HTR-8/SVneo (cell line): ENCODE measurements around the gene SRRM5.
A peak's percentile ranks its signal among the peaks of the same experiment; 100 is the strongest.
"Not testable (repeated sequence)": the region's sequence is repeated elsewhere in the genome, so short reads cannot be mapped to it uniquely, and the experiment has no call there.

ENCODE experiments used
- DNase-seq: peaks from one replicate; pipeline ENCODE4 v3.0.0; 2011; ENCODE audit warnings: low spot score, mixed read lengths; ENCODE audit not compliant: insufficient read length
- FAIRE-seq: peaks from 2 replicates; lab custom pipeline; 2011; peaks lifted over from hg19 to GRCh38; lab: Jason Lieb, UNC

The SRRM5 gene, protein sequence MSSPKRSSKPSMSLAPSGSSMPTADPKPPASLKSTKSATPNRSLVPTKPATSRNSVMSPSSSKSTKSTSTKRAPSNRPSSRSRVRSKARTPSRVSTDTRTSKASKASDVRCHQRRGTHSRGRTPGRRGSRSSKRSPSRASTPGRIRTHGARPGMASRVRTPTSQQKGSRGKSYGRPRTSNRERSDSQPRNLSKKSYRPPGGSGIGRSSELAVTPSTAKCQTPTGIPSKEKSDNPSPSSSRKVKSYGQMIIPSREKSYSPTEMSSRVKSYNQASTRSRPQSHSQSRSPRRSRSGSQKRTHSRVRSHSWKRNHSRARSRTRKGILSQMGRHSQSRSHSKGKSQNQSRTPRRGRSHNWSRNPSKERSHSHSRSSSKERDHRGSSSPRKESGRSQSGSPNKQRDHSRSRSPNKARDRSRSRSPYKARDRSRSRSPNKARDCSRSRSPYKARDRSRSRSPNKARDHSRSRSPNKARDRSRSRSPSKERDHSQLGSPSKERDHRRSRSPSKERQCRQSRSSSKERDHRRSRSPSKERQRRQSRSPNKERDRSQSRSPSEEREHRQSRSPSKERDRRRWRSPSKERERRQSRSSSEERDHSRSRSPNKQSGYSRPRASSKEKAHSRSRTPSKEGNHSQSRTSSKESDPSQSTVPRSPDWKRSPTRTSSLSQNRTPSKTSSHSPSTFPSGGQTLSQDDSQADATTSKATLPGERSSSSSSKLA

DNA sequence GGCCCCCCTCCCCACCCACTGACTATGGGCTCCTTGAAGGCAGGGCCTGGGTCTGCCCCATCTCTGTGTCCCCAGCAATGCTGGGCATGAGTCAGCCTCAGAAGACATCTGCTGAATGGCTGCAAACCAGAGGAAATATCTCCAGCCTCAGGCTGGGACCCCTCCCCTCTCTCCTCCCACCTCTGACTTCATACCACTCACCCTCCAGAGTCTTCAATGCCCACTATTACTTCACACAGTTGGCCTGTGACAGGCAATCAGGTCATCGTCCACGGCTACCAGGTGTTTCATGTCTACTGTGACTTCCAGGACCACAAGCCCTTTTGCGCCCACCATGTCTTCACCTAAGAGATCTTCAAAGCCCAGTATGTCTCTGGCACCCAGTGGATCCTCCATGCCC is at the start of gene SRRM5:
TSS of gene SRRM5 (plus strand) at position 301 of the 400 bp plus-strand sequence. CDS start at position 335, 34 bp downstream.
- no peak for FAIRE-seq
- DNase-seq, result no peak

DNA sequence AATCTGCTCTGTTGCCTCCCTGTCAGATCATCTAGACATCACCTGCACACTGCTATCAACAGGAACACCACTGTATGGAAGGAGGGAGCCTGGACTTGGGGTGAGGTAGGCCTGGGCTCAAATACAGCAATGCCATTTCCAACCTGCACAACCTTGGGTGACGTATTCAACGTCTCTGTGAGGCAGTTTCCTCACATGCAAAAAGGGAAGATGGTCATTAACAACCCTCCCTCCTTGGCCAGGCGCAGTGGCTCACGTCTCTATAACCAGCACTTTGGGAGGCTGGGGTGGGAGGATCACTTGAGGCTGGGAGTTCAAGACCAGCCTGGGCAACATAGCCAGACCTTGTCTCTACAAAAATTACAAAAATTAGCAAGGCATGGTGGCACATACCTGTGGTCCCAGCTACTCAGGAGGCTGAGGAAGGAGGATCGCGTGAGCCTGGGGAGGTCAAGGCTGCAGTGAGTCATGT is 49.6 kb upstream of the SRRM5 start:
- no peak for DNase-seq
- no peak for FAIRE-seq

DNA sequence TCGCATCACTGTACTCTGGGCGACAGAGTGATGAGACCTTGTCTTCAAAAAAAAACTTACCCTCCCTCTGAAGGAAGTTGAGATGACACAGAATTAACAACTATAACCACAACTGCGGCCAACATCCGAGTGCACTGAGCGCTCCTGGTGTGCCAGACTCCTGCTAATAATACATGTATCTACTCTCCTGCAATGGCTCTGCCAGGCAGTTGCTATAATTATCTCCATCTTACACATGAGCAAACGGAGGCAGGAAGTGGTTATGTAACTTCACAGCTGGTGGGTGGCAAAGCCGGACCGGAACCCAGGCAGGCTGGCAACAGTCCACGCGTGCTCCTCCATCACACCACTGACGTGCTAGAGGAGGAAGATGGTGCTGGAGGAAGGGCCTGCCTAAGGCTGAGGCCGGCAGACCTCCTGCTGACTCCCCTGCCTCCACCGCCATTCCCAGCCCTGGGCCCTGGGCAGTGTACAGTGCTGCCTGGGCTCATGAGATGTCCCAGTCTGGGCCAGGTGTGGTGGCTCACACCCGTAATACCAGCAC is 49.1 kb upstream of the SRRM5 start:
- FAIRE-seq, result peak; percentile 88
- peak; percentile 33 for DNase-seq

DNA sequence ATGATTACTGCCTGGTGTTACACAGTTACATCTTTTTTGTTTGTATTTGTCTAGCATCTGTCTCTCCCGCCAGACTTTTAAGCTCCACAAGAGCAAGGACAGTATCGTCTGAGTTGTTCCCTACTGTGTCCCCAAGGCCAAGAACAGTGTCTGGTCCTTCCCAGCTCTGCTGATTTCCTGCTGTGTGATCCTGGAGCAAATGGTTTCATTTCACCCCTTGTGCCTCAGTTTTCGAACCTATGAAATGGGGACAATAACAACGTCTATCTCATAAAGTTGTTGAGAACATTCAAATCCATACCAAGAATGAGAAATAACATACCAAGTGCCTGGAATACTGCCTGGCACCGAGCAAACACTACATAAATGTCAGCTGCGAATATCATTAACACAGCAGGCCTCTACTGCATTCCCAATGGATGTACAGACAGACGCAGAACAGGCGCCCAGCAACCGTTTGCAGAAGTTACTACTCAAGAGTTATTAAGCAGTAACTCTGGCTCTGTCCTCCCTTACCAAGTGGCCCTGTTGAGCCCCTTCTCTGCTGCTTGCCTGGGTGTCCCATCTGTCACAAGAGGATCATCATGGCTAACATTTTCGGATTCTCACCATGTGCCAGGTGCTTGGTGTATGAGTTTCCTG is 48.0 kb upstream of the SRRM5 start:
- DNase-seq (no peak), FAIRE-seq (peak; percentile 13)

DNA sequence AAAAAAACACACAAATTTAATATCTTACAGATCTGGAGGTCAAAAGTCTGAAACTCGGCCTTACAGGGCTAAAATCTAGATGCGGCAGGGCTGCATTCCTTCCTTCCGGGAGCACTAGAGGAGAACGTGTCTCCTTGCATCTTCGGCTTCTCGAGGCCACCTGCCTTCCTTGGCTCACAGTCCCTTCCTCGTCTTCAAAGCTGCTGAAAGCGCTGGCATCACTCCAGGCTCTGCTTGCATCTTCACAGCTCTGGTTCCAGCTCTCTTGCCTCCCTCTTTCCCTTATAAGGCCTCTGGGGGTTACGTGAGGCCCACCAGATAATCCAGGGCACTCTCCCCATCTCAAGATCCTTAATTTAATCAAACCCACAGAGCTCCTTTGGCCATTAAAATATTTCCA is 47.1 kb upstream of the SRRM5 start:
- DNase-seq, result no peak
- no peak for FAIRE-seq

DNA sequence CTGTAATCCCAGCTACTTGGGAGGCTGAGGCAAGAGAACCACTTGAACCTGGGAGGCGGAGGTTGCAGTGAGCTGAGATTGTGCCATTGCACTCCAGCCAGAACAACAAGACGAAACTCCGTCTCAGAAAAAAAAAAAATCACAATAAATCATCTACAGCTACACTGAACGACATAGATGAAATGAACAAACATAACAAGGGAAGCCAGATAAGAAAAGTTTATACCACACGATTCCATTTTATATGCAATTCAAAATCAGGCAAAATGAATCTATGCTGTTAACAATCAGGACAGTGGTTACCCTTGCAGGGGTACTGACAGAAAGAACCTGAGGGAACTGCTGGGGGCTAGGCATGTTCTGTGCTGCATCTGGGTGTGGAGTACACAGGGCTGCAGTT is 42.2 kb upstream of the SRRM5 start:
- DNase-seq, result no peak
- no peak for FAIRE-seq

DNA sequence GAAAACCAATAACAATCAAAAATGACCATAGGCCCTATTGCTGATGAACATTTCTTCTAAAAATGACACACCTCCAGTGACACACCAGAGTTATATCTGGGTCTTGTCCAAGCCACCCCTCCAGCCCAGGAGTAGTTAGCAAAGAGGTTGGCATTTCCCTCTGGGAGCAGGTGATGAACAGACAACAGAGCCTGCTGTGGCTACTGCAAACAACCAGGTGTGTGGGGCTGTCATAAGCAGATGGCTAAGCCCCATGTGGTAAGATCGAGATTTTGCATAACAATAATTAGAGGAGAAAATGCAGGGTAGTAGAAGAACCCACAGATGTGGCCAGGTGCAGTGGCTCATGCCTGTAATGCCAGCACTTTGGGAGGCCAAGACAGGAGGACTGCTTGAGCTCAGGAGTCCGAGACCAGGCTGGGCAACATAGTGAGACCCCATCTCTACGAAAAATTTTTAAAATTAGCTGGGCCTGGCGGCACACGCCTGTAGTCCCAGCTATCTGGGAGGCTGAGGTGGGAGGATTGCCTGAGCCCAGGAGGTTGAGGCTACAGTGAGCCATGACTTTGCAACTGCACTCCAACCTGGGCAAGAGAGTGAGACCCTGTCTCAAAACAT is 41.6 kb upstream of the SRRM5 start:
- FAIRE-seq (no peak), DNase-seq (no peak)

DNA sequence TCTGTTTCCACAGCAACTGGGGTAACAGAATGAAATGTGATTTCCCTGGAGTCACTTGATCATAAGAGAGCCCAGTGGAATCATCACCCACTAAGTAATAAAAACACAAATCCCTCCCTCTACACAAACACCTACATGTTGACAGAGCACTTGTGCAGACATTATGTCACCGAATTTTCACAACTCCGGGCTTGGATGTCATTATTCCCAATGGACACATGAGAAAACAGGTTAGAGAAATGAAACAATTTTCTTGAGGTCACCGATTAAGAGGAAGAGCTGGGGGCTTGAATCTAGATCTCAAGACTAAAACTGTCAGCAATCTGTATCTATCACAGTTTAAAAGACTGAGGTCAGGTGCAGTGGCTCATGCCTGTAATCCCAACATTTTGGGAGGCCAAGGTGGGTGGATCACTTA is 39.7 kb upstream of the SRRM5 start:
- no peak for DNase-seq

DNA sequence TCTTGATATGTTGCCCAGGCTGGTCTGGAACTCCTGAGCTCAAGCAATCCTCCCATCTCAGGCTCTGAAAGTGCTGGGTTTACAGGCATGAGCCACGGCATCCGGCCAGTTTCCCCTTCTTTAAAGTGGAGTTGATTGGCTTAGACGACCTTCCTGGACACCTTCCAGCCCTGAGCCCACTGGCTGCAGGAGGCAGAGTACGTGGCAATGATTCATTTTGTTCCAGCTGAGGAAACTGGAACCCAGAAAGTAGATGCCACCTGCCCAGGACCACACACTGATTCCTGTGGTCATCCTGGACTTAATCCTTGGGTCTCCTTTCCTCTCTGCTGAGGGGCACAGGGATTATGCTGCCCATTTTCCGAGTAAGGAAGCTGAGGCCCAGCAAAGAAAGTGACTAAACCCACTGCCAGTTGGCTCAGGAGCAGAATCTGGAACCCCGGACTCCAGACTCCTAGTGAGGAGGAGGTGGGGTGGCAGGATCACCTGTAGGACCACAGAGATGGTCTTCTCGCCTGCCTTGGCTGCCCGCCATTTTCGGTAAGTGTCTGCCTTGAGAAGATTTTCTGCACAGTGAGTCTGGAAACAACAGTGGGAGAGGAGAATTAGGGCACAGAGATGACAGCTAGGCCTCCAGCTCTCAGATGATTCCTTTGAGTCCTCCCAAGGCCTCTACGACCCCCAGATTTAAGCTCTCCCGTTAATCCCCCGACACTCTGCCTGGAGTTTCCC is 37.3 kb upstream of the SRRM5 start:
- DNase-seq, result no peak
- FAIRE-seq, result no peak

More for the DNA sequence above, 39.7 kb upstream of the SRRM5 start:
- FAIRE-seq, result no peak

DNA sequence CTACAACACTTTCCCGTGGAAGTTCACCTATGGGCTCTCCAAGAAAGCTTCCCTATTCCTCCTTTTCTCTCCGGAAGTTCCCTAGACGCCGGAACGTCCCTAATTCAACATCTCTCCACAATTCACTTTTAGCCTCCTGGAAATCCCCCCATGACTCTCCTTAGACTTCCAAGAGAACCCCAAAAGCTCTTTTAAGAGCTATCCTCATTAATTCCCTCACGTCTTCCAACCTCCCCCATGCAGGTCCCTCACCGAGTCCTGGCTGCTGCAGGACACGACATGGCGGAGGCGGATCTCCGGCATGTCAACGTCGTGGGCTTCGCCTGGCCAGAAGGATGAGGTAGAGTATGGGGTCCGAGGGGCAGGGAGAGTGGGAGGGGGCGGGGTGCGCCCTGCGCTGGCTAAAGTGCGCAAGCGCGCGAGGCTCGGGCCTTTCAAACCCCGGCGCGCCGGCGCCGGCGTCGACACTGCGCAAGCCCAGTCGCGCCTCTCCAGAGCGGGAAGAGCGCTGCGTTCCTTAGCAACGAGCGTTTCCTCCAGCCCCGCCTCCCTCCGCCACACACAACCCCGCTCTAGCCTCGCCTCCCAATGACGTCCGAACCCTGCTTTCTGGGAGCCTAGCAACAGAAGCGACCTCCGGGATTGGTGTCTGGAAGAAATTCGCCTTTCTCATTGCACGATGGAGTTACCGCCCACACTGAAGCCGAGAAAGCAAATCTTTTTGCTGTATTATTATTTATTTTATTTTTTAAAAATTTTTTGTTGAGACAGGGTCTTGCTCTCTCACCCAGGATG is 36.5 kb upstream of the SRRM5 start, which contains the start of the genes PINLYP and XRCC1:
TSS of gene PINLYP (plus strand) at position 646 of the 795 bp plus-strand sequence. CDS start 1,391 bp downstream, outside the sequence.
TSS of gene XRCC1 (minus strand) at position 372 of the 795 bp plus-strand sequence. CDS start at position 303, 69 bp downstream.
- FAIRE-seq (peak; percentile 95), DNase-seq (peak; percentile 97)

DNA sequence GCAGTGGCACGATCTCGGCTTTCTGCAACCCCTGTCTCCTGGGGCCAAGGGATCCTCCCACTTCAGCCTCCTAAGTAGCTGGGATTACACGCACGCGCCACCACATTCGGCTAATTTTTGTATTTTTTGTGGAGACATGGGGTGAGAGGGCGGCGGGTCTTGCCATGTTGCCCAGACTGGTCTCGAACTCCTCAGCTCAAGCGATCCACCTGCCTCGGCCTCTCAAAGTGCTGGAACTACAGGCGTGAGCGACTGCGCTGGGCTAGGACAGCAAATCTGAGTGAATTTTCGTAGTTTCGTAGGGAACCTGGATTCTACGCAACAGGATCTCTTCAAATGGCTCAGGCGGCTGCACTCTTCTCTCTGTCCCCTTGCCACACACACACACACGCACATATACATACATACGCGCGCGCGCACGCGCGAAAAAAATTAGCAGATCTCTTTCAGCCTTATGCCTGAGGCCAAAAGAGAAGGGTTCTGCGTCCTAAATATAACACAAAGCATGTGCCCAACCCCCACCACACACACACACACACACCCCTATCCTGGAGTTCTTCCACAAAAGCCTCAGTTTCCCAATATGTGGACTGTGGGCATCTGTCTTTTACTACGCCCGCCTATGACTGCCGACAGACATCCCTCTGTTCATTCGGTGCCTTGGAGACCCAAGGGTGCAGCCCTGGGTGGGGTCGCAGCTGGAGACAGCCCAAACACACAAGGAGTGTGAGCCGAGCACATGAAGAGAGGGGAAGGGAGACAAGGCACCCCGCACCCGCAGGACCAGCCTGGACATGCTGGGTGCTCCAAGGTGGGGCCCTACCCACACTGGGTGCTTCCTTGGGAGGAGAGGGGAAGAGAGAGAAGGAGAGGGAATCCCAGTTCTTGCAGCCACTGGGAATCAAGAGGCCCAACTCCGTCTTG is 35.7 kb upstream of the SRRM5 start:
- FAIRE-seq (no peak), DNase-seq (no peak)

DNA sequence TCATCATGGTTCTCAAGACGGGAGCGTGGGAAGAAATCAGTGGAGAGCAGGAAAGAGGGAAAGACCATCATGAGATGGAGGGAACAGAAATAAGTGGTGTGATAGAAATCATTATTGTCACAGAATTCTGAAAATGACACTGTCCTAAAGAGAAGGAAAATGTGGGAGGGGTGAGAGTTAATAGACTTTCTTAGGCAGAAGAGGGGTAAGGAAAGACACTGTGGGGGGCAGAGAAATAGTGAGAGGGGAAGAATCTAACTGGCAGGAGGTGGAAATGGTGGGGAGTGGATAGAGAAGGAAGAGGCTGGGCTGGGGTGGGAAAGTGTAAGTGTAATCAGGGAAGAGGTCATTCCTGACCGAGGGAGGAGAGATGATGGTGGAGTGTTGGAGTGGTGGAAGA is 33.1 kb upstream of the SRRM5 start:
- no peak for DNase-seq
- no peak for FAIRE-seq

DNA sequence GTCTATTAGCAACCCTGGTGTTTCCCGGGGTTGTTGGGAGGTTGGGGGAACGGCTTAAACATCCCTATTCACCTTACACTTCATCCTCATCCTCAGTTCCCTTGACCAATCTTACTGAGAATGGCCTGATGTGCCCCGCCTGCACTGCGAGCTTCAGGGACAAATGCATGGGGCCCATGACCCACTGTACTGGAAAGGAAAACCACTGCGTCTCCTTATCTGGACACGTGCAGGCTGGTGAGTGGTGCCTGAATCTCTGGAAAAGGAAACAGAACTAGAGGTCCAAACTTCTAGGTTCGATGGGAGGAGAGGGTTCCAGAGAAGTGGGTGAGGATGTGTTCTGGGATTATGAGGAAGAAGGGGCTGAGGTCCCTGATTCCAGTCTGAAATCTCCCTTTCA is 30.4 kb upstream of the SRRM5 start:
- DNase-seq (no peak), FAIRE-seq (no peak)

DNA sequence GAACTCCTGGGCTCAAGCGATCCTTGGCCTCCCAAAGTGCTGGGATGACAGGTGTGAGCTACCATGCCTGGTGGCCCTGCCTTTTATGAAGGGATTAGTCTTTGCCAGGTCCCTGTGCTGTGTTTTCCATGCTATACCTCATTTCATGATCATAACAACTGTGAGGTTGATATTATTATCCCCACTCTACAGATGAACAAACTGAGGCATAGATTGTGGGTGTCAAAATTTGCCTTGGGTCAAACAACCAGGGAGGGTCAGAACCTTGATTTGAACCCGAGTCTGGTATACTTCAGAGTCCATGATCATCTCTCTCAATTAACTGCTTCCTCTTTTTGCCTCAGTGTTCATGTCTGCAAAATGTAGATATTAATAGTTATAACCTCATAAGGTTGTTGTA is 29.4 kb upstream of the SRRM5 start:
- no peak for FAIRE-seq

DNA sequence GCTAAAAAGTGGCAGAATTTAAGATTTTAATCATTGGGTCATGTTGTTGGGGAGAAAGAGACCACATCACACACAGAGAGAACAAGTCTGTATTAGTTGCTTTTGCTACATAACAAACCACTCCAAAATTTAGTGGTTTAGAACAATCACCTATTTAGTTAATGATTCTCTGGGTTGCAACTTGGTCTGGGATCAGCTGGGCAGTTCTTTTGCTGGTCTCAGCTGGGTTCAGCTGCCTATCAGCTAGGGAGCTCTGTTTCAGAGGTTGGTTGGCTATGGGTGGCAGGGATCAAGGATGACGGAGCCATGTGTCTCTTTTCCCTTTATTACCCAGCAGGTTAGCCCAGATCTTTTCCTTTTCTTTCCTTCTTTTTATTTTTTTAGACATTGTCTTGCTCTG is 27.4 kb upstream of the SRRM5 start:
- FAIRE-seq (no peak), DNase-seq (no peak)

More for the DNA sequence above, 29.4 kb upstream of the SRRM5 start:
- no peak for DNase-seq

DNA sequence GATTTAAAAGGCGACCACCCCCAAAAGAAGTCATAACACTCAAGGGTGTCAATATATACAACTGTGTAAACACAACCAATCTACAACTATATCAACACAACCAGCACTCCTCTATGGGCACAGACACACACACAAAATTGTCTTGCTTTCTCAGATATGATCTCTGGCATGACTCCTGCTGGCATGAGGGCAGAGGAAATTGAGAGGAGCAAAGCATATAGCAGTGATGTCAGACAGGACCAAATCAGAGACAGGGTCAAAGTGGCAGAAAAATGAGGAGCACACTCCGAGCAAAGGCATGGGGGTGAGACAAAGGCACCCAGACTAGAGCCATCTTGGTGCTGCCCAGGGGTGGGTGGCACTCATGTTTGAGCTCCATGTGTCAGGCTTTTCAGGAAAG is 25.5 kb upstream of the SRRM5 start:
- DNase-seq, result no peak
- FAIRE-seq, result no peak

DNA sequence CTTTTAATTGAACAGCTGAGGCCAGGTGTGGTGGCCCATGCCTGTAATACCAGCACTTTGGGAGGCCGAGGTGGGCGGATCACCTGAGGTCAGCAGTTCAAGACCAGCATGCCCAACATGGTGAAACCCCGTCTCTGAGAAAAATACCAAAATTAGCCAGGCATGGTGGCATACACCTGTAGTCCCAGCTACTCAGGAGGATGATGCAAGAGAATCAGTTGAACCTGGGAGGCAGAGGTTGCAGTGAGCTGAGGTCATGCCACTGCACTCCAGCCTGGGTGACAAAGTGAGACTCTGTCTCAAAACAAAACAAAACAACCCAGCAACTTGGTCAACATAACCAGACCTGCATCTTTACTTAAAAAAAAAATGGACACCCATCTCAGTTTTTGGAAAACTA is 24.9 kb upstream of the SRRM5 start:
- not testable (repeated sequence) for FAIRE-seq, DNase-seq
